Nephron (organoid): ENCODE measurements around the gene ZBTB4.
A peak's percentile ranks its signal among the peaks of the same experiment; 100 is the strongest.

Source experiments
- H3K27ac Mint-ChIP-seq, 3 experiments: 2 replicates each; pipeline ENCODE4 v1.8.0; 2020; ENCODE audit warnings: mixed read lengths in 3 of 3, mild to moderate bottlenecking in 2 of 3, moderate library complexity in 1 of 3
- H3K27me3 Mint-ChIP-seq: 2 replicates; pipeline ENCODE4 v1.8.0; 2021; ENCODE audit warnings: low read depth, mild to moderate bottlenecking, moderate library complexity, mixed read lengths
- H3K36me3 Mint-ChIP-seq: 2 replicates; pipeline ENCODE4 v1.8.0; 2020; ENCODE audit warnings: low read depth, mixed read lengths
- H3K4me1 Mint-ChIP-seq: 2 replicates; pipeline ENCODE4 v1.8.0; 2020; ENCODE audit warnings: mixed read lengths
- H3K4me3 Mint-ChIP-seq, 3 experiments: 2 replicates each; pipeline ENCODE4 v1.8.0; 2020; ENCODE audit warnings: mild to moderate bottlenecking in 3 of 3, mixed read lengths in 3 of 3, moderate library complexity in 2 of 3
- H3K9me3 Mint-ChIP-seq: 2 replicates; pipeline ENCODE4 v1.8.0; 2020; ENCODE audit warnings: mixed read lengths
- CTCF ChIP-seq, 3 experiments: fragments of 200-600 bp; sonication (generic); IDR thresholded peaks; one replicate each; pipeline ENCODE4 v1.5.0; 2021; ENCODE audit warnings: antibody characterized with exemption in 3 of 3; ENCODE audit not compliant: unreplicated experiment in 3 of 3

ZBTB4 gene

GRCh38 chr17:7479213-7480088 lies at the start of gene ZBTB4:
Gene ZBTB4 (minus strand): TSS chr17:7479631. CDS start chr17:7466801, 12,830 bp downstream.
- H3K4me3 Mint-ChIP-seq, result peak within 1 kb of the TSS; percentile 93 to 99 (median 95)
- TF ChIP-seq CTCF (IDR thresholded peaks at IDR 0.05; ENCODE audit: unreplicated experiment in 3 of 3), result no peak
- H3K9me3 Mint-ChIP-seq, result no peaks in the 10 kb centered on the region
- peaks cover 5% of the 10 kb centered on the region for H3K36me3 Mint-ChIP-seq
- peak within 1 kb of the TSS; percentile 100 for H3K27ac Mint-ChIP-seq
- no peaks in the 10 kb centered on the region for H3K27me3 Mint-ChIP-seq
- peaks cover 65% of the 10 kb centered on the region for H3K4me1 Mint-ChIP-seq

GRCh38 chr17:7528842-7529241 lies 49.4 kb upstream of the ZBTB4 start:
- H3K27ac Mint-ChIP-seq, result no peak overlapping the region
- TF ChIP-seq CTCF (IDR thresholded peaks at IDR 0.05; ENCODE audit: unreplicated experiment in 3 of 3), result no peak
- peaks cover 14% of the 10 kb centered on the region for H3K36me3 Mint-ChIP-seq
- H3K27me3 Mint-ChIP-seq, result no peaks in the 10 kb centered on the region
- H3K9me3 Mint-ChIP-seq, result peaks cover 25% of the 10 kb centered on the region
- no peaks in the 10 kb centered on the region for H3K4me1 Mint-ChIP-seq
- no peak overlapping the region for H3K4me3 Mint-ChIP-seq

- H3K9me3 Mint-ChIP-seq, result peaks cover 11% of the 10 kb centered on the region
- TF ChIP-seq CTCF (IDR thresholded peaks at IDR 0.05; ENCODE audit: unreplicated experiment in 3 of 3), result no peak
- no peak overlapping the region for H3K4me3 Mint-ChIP-seq
- peaks cover 6% of the 10 kb centered on the region for H3K36me3 Mint-ChIP-seq
- no peak overlapping the region for H3K27ac Mint-ChIP-seq
- H3K4me1 Mint-ChIP-seq, result no peaks in the 10 kb centered on the region
- no peaks in the 10 kb centered on the region for H3K27me3 Mint-ChIP-seq
These were observed 43.6 kb upstream of the ZBTB4 start for GRCh38 chr17:7523033-7523432.

GRCh38 chr17:7515911-7516610 lies 36.6 kb upstream of the ZBTB4 start:
- no peak overlapping the region for H3K4me3 Mint-ChIP-seq
- no peaks in the 10 kb centered on the region for H3K27me3 Mint-ChIP-seq
- H3K36me3 Mint-ChIP-seq, result peaks cover 40% of the 10 kb centered on the region
- no peaks in the 10 kb centered on the region for H3K9me3 Mint-ChIP-seq
- no peak for TF ChIP-seq CTCF (IDR thresholded peaks at IDR 0.05; ENCODE audit: unreplicated experiment in 3 of 3)
- peak overlapping the region; percentile 13 to 70 (median 38) for H3K27ac Mint-ChIP-seq
- H3K4me1 Mint-ChIP-seq, result peaks cover 4% of the 10 kb centered on the region

GRCh38 chr17:7513850-7514419 lies 34.5 kb upstream of the ZBTB4 start:
- Mint-ChIP-seq H3K36me3 (peaks cover 60% of the 10 kb centered on the region), H3K27ac (no peak overlapping the region), H3K9me3 (no peaks in the 10 kb centered on the region), H3K4me3 (no peak overlapping the region), H3K4me1 (peaks cover 4% of the 10 kb centered on the region), H3K27me3 (no peaks in the 10 kb centered on the region)
- TF ChIP-seq CTCF (IDR thresholded peaks at IDR 0.05; ENCODE audit: unreplicated experiment in 3 of 3), result no peak
